Measurements from ENCODE around the gene PIGS.
A peak's percentile ranks its signal among the peaks of the same experiment; 100 is the strongest.

Gene PIGS

GRCh38 chr17:28550858-28551257 lies 20.5 kb downstream of the PIGS start:
- DNase-seq (ENCODE audit: low spot score) = no peak

DNA sequence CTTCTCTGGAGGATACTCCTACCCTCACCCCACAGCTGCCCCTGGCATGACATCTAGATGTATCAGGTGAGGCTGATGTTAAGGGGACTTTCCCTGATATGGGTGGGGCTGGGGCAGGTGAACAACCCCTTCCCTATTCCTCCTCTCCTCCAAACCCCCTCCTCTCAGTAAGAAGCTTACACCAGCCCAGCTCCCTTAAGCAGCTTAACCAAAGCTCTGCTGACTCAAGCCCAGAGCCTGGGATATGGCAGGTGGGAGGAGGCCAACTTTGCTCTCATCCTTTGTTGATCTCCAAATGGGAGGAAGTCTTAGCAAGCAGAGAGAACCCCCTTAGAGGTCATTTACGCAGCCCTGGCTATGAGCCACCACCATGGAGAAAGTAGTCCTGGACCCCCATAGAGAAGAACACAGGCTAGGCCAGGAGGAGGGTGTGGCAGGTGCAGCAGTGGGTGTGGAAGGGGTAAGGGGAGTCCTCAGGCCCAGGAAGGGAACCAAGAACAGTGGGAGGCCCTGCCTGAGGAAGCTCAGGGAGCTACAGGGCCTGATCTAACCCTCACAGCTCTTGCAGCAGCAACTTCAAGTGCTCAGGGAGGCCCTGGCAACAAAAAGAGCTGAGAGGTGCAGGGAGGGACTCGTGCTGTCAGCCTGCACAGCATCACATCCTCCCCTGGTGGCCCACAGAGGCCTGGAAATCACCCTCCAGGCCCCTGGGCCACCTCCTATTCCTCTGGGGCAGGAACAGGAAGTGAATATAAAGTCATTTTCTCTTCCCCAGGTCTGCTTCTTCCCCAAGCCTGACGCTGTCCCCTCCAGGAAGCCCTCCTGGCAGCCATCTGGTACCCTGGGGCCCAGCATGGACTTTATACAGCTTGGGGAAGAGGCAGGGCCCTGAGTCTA lies 21.8 kb downstream of the PIGS start:
- DNase-seq (ENCODE audit: low spot score) = no peak

DNA sequence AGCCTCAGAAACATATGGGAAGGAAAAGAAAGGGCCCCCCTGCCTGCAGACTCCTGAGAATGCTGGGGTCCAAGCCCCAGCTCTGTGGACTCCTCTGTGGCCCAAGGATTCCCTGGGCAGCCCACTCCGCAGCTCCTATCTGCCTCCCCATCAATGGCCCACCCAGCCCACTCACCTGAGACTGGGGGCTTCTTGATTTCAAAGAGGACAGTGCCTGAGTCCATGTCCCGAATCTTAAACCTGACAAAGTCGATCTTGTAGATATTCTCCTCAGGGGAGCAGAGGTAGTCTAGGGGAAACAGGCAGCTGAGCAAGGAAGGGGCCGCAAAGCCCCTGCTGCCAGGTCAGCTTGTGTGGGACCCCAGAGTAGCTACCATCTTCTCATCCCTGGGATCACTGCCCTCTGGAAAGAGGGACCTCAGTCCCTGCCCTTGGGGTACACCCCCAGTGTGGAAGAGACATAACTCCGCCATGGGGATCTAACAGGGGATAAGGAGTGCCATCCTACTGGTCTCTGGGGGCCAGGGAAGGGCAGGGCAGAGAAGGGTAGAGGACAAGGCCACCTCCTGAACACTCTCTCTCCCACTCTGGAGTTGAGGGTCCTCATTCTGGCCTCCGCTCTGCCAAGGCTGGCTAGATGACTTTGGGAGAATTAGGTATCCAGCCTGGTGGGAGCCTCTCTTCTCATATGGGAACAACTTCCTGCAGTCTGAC lies 22.8 kb downstream of the PIGS start:
- no peak for DNase-seq (ENCODE audit: low spot score)

GRCh38 chr17:28547623-28548416 lies 23.5 kb downstream of the PIGS start:
- DNase-seq (ENCODE audit: low spot score) = peak; percentile 90

- DNase-seq (ENCODE audit: low spot score) = no peak
These were observed 24.2 kb downstream of the PIGS start for GRCh38 chr17:28547096-28547622.

DNA sequence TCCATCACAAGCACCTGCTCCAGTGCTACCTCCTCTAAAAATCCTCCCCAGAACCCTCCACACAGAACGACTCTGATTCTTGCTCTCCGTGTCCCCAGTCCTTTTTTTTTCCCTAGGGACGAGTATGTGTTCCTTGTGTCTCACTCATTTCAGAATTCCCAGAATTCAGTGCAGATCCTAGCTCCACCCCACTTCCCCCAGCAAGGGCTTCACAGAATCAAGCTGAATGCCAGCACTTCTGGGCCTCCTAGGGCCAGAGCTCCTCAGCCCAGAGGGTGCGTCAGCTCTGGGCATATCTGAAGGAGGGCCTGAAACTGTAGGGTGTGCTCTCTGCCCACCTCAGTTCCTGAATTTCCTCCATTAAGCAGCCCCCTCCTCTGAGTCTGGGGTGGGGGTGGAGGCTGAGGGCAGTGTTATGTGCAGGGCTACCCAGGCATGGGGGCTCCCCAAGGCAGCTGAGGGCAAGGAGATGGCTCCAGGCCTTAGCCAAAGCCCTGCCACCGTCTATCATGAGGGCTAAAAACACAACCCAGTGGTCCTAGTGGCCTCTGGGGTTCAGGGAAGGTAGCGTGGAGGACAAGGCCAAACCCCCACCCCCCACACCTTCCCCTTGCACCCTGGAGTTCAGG lies 25.4 kb downstream of the PIGS start:
- no peak for DNase-seq (ENCODE audit: low spot score)

DNA sequence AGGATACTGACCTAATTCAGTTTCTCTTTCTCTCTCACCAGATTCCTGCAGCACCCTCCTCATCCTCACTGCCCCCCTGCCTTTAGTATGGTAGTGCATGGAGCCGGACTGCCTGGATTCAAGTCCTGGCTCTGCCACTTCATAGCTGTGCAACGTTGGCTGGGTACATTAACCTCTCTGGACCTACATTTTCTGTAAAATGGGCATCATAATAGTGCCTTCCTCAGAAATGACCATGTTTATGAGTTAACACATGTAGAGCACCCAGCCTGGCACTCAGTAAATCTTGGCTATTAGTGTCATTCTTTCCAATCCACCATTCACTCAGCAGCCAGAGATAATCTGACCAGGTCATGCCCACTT lies 26.2 kb downstream of the PIGS start:
- no peak for DNase-seq (ENCODE audit: low spot score)

DNA sequence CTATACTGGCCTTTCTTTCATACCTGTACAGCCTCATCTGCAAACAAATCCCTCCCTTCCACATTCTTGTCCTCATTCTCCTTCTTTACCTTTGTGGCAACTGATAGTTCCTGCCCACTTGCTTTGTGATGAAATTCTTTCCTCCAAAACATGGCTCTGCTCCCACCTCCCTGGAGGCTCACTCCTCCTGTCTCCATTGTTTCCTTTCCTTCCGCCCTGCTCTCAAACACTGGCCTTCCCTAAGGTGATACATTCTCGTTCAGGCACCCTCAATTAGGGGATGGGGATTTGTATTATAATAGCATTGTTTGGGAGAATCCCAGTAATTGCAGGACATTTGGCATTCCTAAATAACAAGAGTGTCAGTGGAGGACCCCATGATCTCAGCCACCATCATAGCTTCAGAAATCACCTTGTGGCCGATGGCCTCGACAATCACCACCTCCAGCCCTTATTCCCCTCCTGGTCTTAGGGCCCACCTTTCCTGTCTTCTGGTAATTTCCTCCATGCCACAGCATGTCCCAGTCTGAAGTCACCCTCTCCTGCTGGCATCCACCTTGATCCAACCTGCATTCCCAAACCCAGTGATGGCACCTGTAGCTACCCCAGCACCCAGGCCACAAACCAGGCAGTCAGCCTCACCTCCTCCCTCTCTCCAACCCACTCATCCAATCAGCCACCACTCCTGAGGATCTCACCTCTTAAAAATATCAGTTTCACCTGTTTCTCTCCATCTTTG lies 26.8 kb downstream of the PIGS start:
- DNase-seq (ENCODE audit: low spot score) = no peak

GRCh38 chr17:28541439-28541838 lies 29.9 kb downstream of the PIGS start:
- no peak for DNase-seq (ENCODE audit: low spot score)

GRCh38 chr17:28540231-28540630 lies 31.1 kb downstream of the PIGS start:
- no peak for DNase-seq (ENCODE audit: low spot score)

GRCh38 chr17:28538296-28538895 lies 32.9 kb downstream of the PIGS start:
- DNase-seq (ENCODE audit: low spot score) = no peak

DNA sequence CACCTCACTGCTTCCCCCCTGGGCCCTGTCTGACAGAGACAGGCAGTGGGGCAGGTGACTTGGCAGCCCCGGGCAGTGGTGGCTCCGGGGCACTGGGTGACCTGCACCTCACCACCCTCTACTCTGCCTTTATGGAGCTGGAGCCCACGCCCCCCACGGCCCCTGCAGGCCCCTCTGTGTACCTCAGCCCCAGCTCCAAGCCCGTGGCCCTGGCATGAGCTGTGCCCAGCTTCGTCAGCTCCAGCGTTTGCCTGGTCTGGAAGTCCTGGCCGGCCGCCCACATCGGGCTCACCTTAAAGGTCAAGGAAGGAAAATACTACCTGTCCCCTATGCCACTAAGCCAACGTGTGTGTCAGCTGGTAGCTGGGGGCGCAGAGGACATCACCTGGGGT lies 34.1 kb downstream of the PIGS start:
- DNase-seq (ENCODE audit: low spot score) = no peak

DNA sequence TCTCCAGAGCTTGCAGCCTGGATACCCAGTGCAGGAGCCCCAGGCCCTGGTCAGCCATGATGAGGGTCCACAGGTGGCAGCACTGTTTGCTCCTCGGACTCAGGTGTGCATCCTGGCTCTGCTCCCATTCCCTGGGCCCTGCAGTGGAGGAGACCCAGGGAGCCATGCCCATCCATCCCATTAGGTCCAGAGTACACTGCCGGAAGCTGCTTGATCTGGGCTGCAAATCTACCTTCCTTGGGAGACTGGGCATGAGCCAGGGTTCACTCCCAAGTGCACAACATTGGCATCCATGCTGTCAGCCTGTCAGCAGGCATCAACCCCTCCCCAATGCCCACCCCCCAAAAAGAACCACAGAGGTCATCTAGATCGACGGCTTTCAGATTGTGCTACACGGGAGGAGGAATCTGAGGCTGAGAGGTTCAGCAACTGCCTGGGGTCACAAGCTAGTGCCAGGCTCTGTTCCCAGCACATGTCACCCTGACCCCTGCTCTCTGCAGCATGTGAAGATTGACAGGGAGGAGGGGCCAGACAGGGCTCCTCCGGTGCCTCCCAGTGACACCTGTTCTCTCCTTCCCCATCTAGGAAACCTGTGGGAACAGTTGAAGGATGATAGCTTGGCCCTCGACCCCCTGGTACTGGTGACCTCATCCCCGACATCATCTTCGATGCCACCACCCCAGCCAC lies 34.6 kb downstream of the PIGS start:
- no peak for DNase-seq (ENCODE audit: low spot score)

- DNase-seq (ENCODE audit: low spot score) = no peak
These were observed 36.5 kb downstream of the PIGS start for GRCh38 chr17:28534740-28535375.

DNA sequence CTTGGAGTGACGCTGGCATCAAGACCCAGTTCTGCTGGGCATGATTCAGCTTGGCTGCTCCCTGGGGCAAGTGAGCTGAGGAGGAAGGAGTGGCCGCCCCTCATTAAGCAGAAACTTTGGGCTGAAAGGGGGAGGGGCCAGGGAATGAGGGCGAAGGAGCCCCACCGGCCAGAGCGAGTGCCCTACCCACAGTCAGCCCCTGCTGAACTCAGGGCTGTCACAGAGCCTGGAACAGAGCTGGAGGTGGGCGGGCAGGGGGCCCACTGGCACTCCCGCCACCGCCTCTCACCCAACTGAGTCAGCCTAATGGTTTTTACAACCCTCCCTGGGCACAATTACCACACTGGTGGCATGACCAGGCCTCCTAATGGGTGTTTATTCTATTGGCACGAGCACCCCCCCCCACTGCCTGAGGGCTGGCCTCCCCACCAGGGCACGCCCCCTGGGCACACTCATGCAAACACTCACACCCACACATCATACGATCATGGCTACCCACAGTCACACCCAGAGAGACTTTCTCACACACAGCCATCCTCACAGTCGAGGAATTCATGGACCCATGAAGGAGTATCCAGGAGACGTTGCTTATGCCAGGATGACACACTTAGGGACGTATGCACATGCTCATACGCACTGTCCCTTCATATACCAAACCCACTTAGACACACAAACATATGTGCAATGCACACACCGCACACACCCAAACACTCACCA lies 38.1 kb downstream of the PIGS start:
- DNase-seq (ENCODE audit: low spot score) = peak; percentile 45

- DNase-seq (ENCODE audit: low spot score) = no peak
These were observed 39.0 kb downstream of the PIGS start for GRCh38 chr17:28532050-28532960.

DNA sequence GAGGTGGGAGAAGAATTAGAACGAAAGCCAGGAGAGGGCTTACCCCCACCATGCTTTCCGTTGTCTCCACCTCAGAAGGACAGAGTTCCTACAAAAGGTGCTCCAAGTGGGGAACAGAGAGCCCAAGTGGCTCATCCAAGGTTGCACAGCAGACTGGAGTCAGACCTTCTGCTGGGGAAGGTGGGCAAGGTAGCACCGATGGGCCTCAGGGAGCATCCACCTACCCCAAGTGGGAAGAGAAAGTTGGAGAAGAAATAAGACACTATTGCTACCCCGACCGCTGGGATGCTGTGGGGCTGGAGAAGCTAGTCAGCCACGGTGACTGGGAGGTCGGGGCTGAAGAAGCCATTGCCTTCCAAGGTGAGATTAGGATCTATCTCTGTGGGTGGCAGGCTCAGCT lies 40.4 kb downstream of the PIGS start:
- DNase-seq (ENCODE audit: low spot score) = no peak

- no peak for DNase-seq (ENCODE audit: low spot score)
These were observed 41.1 kb downstream of the PIGS start for GRCh38 chr17:28530250-28530649.

Data from AG20443 (cell line).